Measurements from ENCODE around the gene RINT1.
"Not testable (repeated sequence)": the region's sequence is repeated elsewhere in the genome, so short reads cannot be mapped to it uniquely, and the experiment has no call there.

The RINT1 gene

DNA sequence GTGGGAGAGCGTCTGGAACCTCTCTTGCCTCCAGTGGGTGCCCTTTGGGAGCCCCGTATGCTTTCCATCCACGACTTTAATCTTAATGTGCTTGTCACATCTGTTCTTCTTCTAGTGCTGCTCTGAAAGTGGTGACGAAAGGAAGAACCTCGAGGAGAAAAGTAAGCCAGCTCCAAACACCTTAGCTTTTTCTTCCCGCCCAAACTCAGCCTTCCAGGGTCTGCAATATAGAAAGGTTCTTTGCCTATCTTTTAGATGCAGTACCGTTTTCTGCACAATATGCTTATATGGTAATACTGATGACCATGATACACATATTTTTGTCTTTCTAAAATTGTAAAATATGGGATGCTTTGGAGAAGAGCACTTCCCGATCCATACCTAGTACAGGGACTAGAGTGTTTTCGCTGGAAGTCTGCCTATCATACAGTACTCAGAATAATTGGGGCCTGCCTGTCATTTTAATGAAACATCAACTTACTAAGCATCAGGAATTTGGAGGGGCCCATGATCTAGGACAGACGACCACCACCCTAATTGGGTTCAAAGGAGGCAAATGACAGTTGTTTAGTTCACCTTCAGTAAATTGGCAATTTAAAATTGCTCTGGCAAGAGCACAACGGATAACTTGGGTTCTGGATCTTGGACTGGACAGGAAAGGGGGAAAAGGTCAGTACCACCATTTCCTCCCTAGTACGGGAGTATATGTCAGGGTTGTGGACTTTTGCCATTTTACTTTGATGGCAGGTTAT lies 884 bp downstream of the RINT1 start:
- DNase-seq, result no peak

DNA sequence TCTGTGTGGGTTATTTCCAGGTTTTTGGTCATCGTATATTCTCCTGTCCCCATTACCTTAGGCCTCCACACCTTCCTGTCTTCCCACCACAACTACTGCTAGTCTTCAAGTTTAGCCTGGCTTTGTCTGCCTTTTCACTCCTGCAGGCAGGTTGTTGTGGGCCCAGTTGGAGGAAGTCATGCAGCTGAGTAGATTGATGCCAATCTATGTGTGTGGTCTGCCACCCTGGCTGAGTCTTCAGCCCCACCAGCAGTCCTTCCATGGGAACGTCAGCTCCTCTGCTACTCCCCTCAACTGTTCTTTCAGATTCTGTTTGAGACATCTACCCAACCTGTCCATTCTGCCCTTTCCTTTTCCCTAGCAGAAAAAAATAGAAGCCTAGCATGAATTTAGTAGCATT lies 6.3 kb downstream of the RINT1 start:
- no peak for DNase-seq

DNA sequence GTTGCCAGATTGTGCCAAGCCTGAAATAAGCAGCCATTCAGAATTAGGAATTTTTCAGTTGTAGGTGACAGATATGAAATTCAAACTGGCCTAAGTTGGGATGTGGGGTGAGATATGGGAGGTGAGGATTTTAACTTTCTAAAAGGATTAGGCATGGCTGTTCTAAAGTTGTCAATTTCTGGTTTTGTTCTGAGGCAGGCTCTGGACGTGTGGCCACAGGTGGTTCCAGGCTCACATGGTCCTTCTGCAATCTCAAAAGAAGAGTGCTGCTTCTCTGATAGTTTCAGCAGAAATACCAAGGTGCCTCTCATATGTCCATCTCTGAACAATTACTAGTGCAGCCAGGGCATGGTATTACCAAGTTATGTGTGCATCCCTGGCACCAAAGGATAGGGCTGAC lies 27.9 kb downstream of the RINT1 start:
- no peak for DNase-seq

DNA sequence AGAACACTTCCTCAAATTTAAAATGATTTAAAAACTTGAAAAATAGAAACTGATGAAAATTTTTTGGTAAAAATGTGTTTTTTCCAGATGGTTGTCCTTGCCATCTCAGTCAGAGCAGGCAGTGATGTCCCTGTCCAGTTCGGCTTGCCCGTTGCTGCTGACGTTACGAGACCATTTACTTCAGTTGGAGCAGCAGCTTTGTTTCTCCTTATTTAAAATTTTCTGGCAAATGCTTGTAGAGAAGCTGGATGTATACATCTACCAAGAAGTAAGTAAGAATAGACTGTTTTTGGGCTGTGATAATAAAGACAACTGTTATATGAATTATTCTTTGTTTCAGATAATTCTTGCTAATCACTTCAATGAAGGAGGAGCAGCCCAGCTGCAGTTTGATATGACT lies 33.2 kb downstream of the RINT1 start:
- DNase-seq, result no peak

DNA sequence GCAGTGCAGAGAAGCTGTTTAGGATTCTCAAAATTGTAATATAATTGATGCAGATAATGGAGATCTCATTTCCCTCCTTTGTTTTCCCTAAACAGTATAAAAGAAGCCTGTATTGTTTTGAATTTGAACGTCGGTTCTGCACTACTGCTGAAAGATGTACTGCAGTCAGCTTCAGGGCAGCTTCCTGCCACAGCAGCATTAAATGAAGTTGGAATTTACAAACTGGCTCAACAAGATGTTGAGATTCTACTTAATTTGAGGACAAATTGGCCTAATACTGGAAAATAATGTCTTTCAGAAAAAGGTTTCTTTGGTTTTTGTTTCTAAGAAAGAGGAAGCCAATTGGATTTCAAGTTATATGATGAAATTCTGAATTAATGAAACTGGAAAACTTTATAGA lies 35.0 kb downstream of the RINT1 start:
- no peak for DNase-seq

DNA sequence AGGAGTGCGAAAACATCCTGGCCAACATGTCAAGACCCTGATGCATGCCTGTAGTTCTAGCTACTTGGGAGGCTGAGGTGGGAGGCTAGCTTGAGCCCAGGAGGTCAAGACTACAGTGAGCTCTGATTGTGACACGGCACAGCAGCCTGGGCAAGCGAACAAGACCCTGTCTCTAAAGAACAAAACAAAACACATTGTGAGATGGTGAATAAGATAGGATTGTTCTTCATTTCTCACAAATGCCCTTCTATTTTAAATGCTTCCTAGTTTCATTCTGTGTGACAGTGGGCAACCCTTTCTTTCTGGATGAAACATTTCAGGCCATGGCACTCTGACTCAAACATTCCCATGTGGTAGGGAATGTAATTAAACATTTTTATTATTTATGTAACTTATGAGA lies 35.8 kb downstream of the RINT1 start:
- no peak for DNase-seq

DNA sequence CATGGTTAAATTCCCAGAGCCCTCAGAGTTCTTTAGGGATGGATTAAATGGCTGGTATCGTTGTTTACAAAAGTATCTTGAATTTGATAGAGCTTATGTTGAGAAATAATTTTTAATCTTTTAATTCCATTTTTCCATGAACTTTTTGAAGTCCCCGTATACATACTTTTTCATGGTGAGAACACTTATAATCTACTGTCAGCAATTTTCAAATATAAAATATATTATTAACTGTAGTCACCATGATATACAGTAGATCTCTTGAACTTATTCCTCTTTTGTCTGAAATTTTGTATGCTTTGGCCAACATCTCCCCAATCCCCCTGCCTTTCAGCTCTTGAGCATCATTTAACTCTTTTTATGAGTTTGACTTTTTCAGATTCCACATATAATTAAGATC lies 39.9 kb downstream of the RINT1 start:
- DNase-seq, result no peak

DNA sequence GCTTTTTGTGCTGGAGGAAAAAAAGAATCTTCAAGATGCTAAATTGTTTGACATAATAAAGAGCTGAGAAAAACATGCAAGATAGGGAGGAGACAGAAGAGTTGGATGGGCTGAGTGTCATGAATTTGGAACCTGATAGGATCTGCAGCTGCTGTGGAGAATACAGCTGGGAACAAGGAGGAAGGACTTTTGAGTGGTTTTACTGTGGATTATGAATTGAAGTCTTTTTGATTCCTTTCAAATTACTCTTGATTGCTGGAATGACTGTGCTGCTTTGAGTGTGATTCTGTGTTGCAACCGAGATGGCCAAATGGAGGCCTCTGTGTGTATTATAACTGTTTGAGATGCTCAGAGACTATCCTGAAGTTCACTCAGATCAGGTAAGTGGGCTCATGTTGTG lies 45.2 kb downstream of the RINT1 start:
- DNase-seq, result no peak

DNA sequence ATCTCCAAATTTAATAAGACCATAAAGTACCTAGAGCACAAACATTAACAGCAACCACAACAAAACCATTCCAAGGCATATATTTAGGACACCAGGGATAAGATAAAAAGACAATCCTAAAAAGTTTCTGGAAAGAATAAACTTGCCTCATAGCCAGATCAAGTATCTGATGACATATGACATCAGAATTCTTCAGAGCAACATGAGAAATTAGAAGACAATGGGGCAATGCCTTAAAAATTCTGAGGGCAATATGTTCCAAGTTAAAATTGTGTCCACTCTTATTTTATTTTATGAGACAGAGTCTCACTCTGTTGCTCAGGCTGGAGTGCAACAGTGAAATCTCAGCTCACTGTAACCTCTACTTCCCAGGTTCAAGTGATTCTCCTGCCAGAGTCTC lies 46.5 kb downstream of the RINT1 start:
- DNase-seq, result no peak

DNA sequence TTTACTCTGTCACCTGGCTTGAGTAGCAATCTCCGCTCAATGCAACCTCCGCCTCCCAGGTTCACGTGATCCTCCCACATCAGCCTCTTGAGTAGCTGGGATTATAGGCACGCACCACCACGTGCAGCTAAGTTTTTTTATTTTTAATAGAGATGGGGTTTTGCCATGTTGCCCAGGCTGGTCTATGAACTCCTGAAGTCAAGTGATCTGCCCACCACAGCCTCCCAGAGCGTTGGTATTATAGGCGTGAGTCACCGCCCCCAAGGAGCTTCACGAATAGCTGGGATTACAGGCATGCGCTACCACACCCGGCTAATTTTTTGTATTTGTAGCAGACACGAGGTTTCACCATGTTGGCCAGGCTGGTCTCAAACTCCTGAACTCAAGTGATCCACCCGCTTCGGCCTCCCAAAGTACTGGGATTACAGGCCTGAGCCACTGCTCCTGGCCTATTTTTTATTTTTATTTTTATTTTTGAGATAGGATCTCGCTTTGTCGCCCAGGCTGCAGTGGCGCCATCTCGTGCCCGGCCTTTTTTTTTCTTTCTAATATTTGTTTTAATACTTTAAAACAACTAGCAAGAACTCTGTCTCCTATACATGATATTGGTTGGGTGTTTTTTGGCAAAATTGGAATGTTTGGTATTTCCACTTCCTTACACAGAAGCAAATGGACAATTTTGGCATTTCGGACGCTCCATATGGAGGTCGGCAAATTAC lies 48.2 kb downstream of the RINT1 start:
- DNase-seq, result no peak

DNA sequence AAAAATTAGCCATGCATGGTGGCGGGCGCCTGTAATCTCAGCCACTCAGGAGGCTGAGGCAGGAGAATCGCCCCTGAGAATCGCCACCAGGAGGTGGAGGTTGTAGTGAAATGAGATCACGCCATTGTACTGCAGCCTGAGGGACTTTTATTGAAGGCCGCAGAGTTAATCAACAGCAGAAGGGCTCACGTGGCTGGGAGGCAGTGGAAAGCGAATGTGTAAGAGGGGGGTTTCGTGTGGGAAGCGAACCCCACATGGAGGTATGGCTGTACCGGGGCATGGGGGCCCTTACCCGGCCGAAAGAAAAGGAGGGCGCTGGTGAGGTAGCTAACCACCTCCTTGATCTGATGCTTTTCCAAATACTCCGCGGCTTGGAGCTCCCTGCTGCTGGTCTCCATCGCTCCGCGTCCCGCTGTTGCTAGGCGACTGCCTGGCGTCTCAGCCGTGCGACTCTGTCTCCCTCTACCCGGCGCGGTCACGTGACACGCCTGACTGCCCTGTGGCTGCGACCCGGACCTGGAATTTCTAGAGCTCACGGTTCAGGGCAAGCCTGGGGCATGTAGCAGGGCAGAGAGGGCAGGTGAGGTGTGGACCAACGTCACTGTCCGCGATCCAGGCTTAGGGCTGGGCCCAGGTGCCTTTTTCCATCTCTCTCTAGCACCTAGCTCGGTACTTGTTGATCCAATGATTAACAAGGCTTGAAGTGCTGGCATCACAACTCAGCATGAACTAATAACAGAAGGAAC lies 49.2 kb downstream of the RINT1 start, which contains the start of gene EFCAB10:
TSS of gene EFCAB10 (minus strand) at position 428 of the 746 bp plus-strand sequence. CDS start at position 398, 30 bp downstream.
- DNase-seq, result peak; percentile 76

DNA sequence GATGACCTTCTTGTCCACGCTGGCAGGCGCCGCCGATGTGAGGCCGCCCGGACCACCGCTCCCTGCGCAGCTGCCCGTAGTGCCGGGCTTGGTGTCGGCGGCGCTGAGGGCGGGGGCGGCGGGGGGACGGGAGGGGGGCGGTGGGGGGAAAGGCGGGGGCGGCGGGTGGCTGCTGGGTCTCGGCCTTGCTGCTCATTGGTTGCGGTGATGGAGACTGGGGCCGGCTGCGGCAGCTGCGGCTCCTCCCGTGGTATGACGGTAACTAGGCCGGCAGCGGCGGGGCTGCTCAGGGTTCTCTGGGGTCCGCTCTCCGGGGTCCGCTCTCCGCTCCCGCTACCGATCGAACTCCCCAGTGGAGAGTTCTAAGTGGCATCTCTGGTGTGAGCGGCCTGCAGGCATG lies 51.1 kb downstream of the RINT1 start:
- no peak for DNase-seq

DNA sequence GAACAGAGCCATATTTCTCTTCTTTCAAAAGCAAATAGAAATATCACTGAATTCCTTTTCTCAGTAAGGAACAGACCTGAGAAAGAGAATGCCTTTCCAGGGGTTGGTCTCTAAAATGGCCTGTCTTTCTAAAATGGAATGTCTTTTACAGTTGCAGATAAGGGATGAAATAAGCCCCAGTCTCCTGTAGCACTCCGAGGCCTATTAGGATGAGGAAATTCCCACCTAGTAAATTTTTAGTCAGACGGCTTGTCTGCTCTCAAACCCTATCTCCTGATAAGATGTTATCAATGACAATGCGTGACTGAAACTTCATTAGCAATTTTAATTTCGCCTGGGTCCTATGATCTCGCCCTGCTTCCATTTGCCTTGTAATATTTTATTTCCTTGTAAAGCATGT lies 52.2 kb downstream of the RINT1 start:
- no peak for DNase-seq

DNA sequence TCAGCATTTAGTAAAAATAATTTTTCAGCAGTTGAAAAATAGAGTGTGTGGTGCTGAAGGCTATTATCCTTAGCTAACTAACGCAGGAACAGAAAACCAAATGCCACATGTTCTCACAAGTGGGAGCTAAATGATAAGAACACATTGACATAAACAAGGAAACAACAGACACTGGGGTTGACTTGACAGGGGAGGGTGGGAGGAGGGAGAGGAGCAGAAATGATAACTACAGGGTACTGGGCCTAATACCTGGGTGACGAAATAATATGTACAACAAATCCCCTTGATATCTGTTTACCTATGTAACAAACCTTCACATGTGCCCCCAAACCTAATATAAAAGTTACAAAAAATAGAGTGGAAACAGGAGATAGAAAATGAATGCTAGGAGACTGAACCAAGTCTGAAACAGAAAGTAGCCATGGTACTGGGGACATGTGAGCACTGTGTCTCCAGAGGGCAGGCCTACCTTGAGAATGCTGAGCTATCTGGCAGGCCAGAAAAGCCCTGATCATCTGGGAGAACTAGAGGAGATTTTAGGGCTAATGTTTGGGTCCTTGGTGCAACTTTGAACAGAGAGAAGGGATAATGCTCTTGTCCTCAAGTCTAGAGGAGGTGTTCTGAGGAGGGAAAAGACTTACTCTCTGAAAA lies 54.0 kb downstream of the RINT1 start:
- no peak for DNase-seq

DNA sequence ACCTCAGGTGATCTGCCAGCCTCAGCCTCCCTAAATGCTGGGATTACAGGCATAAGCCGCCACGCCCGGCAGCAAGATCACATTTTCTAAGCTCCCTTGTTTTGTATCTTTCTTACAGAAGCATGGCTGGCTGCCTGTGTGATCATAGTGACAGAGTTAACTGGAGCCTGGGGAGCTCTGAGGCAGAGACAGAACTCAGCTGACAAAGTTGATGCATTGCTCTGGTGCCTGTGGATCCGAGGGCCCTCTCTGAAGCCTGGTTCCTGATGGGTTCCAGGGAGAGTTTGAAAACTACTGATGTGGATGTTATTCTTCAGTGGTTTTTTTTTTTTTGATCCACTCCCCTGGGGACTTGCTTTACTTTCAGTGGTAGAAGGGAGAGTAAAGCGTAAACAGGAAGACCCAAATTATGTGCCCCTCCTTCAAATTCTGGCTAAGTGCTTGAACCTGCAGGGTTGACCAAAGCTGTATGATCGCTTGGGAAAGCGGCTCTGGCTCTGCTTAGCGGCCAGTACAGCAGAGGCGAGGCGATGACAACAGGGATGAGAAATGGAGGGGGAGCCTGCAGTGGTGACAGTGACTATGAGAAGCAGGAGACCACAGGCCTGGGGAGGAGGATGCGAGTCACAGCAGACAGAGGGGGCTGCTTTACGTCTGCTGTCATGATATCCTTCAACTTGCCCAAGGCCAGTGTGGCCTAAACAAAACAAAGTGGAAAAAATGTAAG lies 56.1 kb downstream of the RINT1 start:
- peak; percentile 13 for DNase-seq

DNA sequence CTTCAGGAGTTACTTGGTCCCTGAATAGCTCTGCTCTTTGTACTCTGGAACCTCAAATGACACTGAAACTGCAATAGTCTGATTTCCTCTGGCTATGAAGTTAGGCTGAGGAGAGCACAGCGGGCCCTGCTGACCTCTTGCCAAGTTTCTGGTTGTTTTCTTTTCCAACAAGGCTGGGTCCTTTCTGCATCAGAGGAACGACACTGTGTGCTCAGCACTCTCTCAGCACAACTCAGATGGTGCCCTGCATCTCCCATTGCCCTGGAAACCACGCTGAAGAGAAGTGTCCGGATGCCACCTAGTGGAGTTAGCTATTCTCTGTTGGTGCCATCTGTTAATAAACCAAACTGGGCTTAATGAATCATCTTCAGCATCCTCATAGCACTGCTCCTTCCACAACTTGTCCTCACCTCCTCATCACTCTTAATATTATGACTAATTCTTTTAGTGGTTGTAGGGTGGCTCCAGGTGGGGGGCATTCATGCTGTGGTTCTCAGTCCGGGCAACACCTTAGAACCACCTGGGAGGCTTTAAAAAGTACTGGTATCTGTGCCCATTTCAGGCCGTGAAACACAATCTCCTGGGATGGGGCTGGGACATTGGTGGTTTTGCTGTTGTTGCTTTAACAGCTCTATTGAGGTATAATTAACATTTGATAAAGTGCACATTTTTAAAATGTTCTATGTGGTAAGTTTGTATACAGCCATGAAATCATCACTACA lies 57.5 kb downstream of the RINT1 start:
- peak; percentile 63 for DNase-seq

DNA sequence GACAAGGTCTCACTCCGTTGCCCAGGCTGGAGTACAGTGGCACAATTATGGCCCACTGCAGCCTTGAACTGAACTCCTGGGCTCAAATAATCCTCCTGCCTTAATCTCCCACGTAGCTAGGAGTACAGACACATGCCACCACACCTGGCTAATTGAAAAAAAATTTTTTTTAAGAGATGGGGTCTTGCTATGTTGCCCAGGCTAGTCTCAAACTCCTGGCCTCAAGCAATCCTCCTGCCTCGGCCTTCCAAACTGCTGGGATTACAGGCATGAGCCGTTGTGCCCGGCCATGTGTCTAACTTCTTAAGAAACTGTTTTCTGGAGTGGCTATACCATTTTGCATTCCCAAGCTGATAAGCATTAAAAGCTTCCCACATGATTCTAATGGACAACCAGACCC lies 58.8 kb downstream of the RINT1 start:
- no peak for DNase-seq

DNA sequence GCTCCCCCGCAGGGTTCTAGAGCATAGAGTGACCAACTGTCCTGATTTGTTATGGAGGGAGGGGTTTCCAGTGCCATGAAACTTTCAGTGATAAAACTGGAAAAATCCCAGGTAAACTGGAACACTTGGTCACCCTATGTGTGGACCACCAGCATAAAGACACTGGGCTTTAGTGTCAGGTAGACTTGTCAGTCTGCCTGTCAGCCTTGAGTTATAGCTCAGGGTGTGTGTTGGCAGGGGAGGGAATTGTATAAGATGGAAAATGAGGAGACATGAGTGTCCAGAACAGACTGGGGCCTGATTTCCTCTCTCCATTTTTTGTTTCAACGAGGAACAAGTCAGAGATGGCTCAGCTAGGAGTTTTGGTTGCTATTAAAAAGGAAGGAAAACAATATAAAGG lies 59.5 kb downstream of the RINT1 start:
- DNase-seq, result no peak

DNA sequence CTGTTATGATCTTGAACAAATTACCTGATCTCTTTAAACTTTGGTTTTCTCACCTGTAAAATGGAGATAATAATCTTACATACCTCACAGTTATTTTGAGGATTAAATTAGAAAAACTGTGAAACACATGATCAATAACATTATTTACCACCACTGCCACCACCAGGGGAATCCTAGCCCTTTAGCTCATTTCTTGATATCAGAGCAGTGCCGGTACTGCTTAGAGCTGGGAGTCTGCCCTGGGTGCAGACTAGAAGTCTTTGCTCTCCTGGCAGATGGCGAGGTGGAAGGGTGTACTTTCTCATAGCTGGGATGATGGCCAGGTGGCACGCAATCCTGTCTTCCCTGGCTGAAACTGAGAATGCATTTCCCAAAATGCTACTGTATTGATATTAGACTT lies 62.0 kb downstream of the RINT1 start:
- no peak for DNase-seq

DNA sequence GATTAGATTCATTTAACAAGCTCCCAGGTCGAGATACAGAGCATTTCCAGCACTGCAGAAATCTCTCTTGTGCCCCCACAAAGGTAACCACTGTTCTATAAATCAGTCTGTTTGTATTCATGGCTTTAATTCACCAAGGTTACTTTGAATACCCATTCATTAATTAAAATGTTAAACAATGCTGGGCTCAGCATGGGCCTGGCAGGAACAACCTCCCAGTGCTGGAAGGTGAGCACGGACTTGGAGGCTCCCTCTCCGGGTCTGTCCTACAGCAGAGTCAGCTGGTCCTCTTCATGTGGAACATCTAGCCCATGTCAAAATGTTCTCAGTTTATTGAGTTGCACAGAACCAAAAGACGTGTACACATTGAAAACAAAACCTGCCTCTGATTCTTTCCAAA lies 64.9 kb downstream of the RINT1 start:
- no peak for DNase-seq

DNA sequence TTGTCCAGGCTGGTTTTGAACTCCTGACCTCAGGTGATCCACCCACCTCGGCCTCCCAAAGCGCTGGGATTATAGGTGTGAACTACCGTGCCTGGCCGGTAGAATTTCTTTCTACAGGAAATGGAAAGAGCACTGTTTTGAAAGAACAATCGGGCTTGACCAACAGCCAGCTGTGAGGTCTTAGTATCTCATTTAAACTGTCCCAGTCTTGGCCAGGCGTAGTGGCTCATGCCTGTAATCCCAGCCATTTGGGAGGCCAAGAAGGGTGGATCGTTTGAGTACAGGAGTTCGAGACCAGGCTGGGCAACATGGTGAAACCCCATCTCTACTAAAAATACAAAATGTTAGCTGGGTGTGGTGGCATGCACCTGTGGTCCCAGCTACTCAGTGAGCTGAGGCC lies 67.1 kb downstream of the RINT1 start:
- DNase-seq, result not testable (repeated sequence)

DNA sequence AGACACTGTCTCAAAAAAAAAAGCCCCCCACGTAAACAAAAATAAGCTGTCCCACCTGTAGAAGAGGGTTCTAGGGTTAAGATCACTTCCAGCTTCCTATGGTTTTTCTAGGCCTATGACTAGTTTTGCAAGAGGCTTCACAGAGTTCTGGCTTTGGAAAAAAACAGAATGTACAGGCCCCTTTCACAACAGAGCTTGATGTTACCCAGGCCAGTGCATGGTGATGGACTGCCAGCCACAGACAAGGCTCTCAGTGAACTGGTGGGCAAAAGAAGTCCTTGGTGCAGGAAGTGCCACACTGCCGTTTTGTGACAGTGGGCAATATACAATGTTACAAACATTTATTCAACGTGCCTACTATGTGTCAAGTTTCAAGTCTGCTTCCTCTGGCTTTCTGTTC lies 67.5 kb downstream of the RINT1 start:
- no peak for DNase-seq
